Muscle of leg (tissue), 11 donors: Measurements from ENCODE around the gene ELL2. TPM values are rescaled to one million over a fixed set of nuclear protein-coding genes. Genes with fewer than 3 reads are reported as not detected.
A peak's percentile ranks its signal among the peaks of the same experiment; 100 is the strongest.
"Not testable (repeated sequence)": the region's sequence is repeated elsewhere in the genome, so short reads cannot be mapped to it uniquely, and the experiment has no call there.

Experiments
- DNase-seq: peaks from one replicate; pipeline ENCODE4 v3.0.0; 2013
- H3K27ac ChIP-seq: one replicate; pipeline ENCODE4 v1.5.1; 2013; ENCODE audit warnings: mild to moderate bottlenecking, low read length, control low read depth
- H3K27me3 ChIP-seq: one replicate; pipeline ENCODE4 v1.6.1; 2013; ENCODE audit warnings: low read length; ENCODE audit not compliant: control insufficient read depth, insufficient read depth
- H3K36me3 ChIP-seq: one replicate; pipeline ENCODE4 v1.6.1; 2013; ENCODE audit warnings: low read length; ENCODE audit not compliant: control insufficient read depth, insufficient read depth
- H3K4me1 ChIP-seq: one replicate; pipeline ENCODE4 v1.6.1; 2013; ENCODE audit warnings: low read length; ENCODE audit not compliant: control insufficient read depth, insufficient read depth
- H3K4me3 ChIP-seq: one replicate; pipeline ENCODE4 v1.5.1; 2013; ENCODE audit warnings: low read length, control low read depth
- H3K9me3 ChIP-seq: replicated peaks from 2 replicates; pipeline ENCODE4 v1.6.1; 2013; ENCODE audit warnings: low read depth, low read length; ENCODE audit not compliant: control insufficient read depth
- WGBS: methylation state at CpG from one replicate; pipeline ENCODE4 v1.1.5; 2013; ENCODE audit warnings: missing lambda C conversion rate; ENCODE audit not compliant: insufficient coverage; 5-methylcytosine and 5-hydroxymethylcytosine counted together
- polyA plus RNA-seq, 8 donors: library from polyadenylated mRNA; unstranded; fragments of 120-200 nt; gene quantifications; one replicate each; pipeline versions ENCODE4 v1.2.1 to v1.2.3, GENCODE V29; 2013; ENCODE audit warnings: inconsistent platforms in 1 of 8, low replicate concordance in 1 of 8; ENCODE audit not compliant: insufficient read length in 8 of 8, insufficient read depth in 1 of 8
- total RNA-seq: library from RNA; stranded (reverse); fragments of 120-200 nt; gene quantifications from one replicate; pipeline ENCODE4 v1.2.4, GENCODE V29; 2013

ELL2 gene
- total and polyA plus RNA-seq, 9 donors: 2.1 to 4.9 (median 3.5) TPM

GRCh38 chr5:95852567-95852966 lies 109.1 kb downstream of the ELL2 start:
- H3K9me3 ChIP-seq: no peaks in the 10 kb centered on the region
- no peak overlapping the region for H3K4me3 ChIP-seq
- no peak overlapping the region for H3K27ac ChIP-seq
- 100% methylated on average over 3 of the region's 5 CpGs for WGBS
- H3K36me3 ChIP-seq: no peaks in the 10 kb centered on the region
- no peaks in the 10 kb centered on the region for H3K4me1 ChIP-seq
- DNase-seq: no peak
- H3K27me3 ChIP-seq: no peaks in the 10 kb centered on the region

- H3K27me3 ChIP-seq, H3K36me3 ChIP-seq, H3K4me3 ChIP-seq, H3K4me1 ChIP-seq, DNase-seq, H3K9me3 ChIP-seq, H3K27ac ChIP-seq: not testable (repeated sequence)
- WGBS: 97% methylated on average over 23 of the region's 34 CpGs
These were observed 110.5 kb downstream of the ELL2 start for GRCh38 chr5:95851141-95851540.

GRCh38 chr5:95850391-95850894 lies 111.2 kb downstream of the ELL2 start:
- Histone ChIP-seq H3K9me3 (no peaks in the 10 kb centered on the region), H3K27me3 (no peaks in the 10 kb centered on the region), H3K4me1 (no peaks in the 10 kb centered on the region), H3K4me3 (no peak overlapping the region), H3K27ac (no peak overlapping the region), H3K36me3 (no peaks in the 10 kb centered on the region)
- no peak for DNase-seq
- WGBS: 84% methylated on average over 5 of the region's 5 CpGs

- 89% methylated on average over 3 of the region's 3 CpGs for whole genome bisulfite sequencing
- H3K36me3 ChIP-seq: no peaks in the 10 kb centered on the region
- no peak overlapping the region for H3K4me3 ChIP-seq
- H3K4me1 ChIP-seq: no peaks in the 10 kb centered on the region
- H3K9me3 ChIP-seq: no peaks in the 10 kb centered on the region
- no peak for DNase-seq
- no peak overlapping the region for H3K27ac ChIP-seq
- no peaks in the 10 kb centered on the region for H3K27me3 ChIP-seq
These were observed 113.0 kb downstream of the ELL2 start for GRCh38 chr5:95848701-95849100.

GRCh38 chr5:95847261-95847592 lies 114.4 kb downstream of the ELL2 start:
- H3K36me3 ChIP-seq: no peaks in the 10 kb centered on the region
- no peaks in the 10 kb centered on the region for H3K27me3 ChIP-seq
- no peak for DNase-seq
- WGBS: no CpG with 5 or more reads among the region's 1 CpG
- H3K9me3 ChIP-seq: no peaks in the 10 kb centered on the region
- no peak overlapping the region for H3K27ac ChIP-seq
- no peaks in the 10 kb centered on the region for H3K4me1 ChIP-seq
- no peak overlapping the region for H3K4me3 ChIP-seq

GRCh38 chr5:95846554-95847260 lies 114.9 kb downstream of the ELL2 start:
- Histone ChIP-seq H3K4me1 (no peaks in the 10 kb centered on the region), H3K4me3 (no peak overlapping the region), H3K9me3 (no peaks in the 10 kb centered on the region), H3K27me3 (no peaks in the 10 kb centered on the region), H3K27ac (no peak overlapping the region), H3K36me3 (no peaks in the 10 kb centered on the region)
- DNase-seq: peak; percentile 74
- WGBS: 86% methylated on average over 1 of the region's 7 CpGs

GRCh38 chr5:95845391-95845790 lies 116.3 kb downstream of the ELL2 start:
- Histone ChIP-seq H3K9me3 (no peaks in the 10 kb centered on the region), H3K36me3 (no peaks in the 10 kb centered on the region), H3K27me3 (no peaks in the 10 kb centered on the region), H3K4me1 (no peaks in the 10 kb centered on the region), H3K4me3 (no peak overlapping the region), H3K27ac (no peak overlapping the region)
- WGBS: no CpG with 5 or more reads among the region's 3 CpGs
- DNase-seq: no peak

- DNase-seq: no peak
- Histone ChIP-seq H3K4me1 (no peaks in the 10 kb centered on the region), H3K9me3 (no peaks in the 10 kb centered on the region), H3K4me3 (no peak overlapping the region), H3K27ac (no peak overlapping the region), H3K36me3 (no peaks in the 10 kb centered on the region), H3K27me3 (no peaks in the 10 kb centered on the region)
- WGBS: no CpG with 5 or more reads among the region's 3 CpGs
These were observed 117.9 kb downstream of the ELL2 start for GRCh38 chr5:95843733-95844223.

- peak; percentile 75 for DNase-seq
- no peak overlapping the region for H3K27ac ChIP-seq
- 70% methylated on average over 9 of the region's 11 CpGs for WGBS
- H3K36me3 ChIP-seq: no peaks in the 10 kb centered on the region
- no peaks in the 10 kb centered on the region for H3K9me3 ChIP-seq
- H3K4me1 ChIP-seq: no peaks in the 10 kb centered on the region
- no peak overlapping the region for H3K4me3 ChIP-seq
- H3K27me3 ChIP-seq: no peaks in the 10 kb centered on the region
These were observed 118.7 kb downstream of the ELL2 start for GRCh38 chr5:95842854-95843544.

GRCh38 chr5:95841914-95842812 lies 119.5 kb downstream of the ELL2 start:
- 66% methylated on average over 2 of the region's 8 CpGs for WGBS
- no peaks in the 10 kb centered on the region for H3K4me1 ChIP-seq

More at GRCh38 chr5:95841914-95842812, 119.5 kb downstream of the ELL2 start:
- H3K9me3 ChIP-seq: no peaks in the 10 kb centered on the region
- DNase-seq: no peak
- no peaks in the 10 kb centered on the region for H3K27me3 ChIP-seq
- no peaks in the 10 kb centered on the region for H3K36me3 ChIP-seq
- H3K27ac ChIP-seq: no peak overlapping the region
- H3K4me3 ChIP-seq: no peak overlapping the region
